Activated CD4-positive, CD25-positive, alpha-beta regulatory T cell (primary cell): ENCODE results near the gene PRPF6.

Experiments
- DNase-seq, 4 experiments: peaks; one replicate each; lab custom pipeline; 2025; lab: John Stamatoyannopoulos, UW

The PRPF6 gene

GRCh38 chr20:63980806-63981728 lies at the start of gene PRPF6:
PRPF6 (plus strand) TSS chr20:63981132; CDS start chr20:63981246, 114 bp downstream.
- DNase-seq, result peak; percentile 88 to 97 (median 90)

GRCh38 chr20:63931735-63932134 lies 49.2 kb upstream of the PRPF6 start:
- DNase-seq, result no peak

- no peak for DNase-seq
These were observed 48.2 kb upstream of the PRPF6 start for GRCh38 chr20:63932606-63933160.

GRCh38 chr20:63933646-63934045 lies 47.3 kb upstream of the PRPF6 start:
- DNase-seq, result no peak

- DNase-seq, result no peak
These were observed 46.5 kb upstream of the PRPF6 start for GRCh38 chr20:63934271-63935068.

- DNase-seq, result no peak
These were observed 45.5 kb upstream of the PRPF6 start for GRCh38 chr20:63935447-63935846.

- DNase-seq, result no peak
These were observed 43.3 kb upstream of the PRPF6 start for GRCh38 chr20:63937596-63937995.

- DNase-seq, result no peak
These were observed 41.6 kb upstream of the PRPF6 start for GRCh38 chr20:63939061-63939935.

- DNase-seq, result no peak
These were observed 40.9 kb upstream of the PRPF6 start for GRCh38 chr20:63940071-63940471.

- DNase-seq, result no peak
These were observed 40.3 kb upstream of the PRPF6 start for GRCh38 chr20:63940472-63941266.

GRCh38 chr20:63941282-63942081 lies 39.5 kb upstream of the PRPF6 start:
- DNase-seq, result peak in 3 of 4 experiments; percentile 31 to 59 (median 54)

- peak; percentile 59 to 72 (median 70) for DNase-seq
These were observed 38.5 kb upstream of the PRPF6 start for GRCh38 chr20:63942250-63942951.

GRCh38 chr20:63942969-63943807 lies 37.7 kb upstream of the PRPF6 start:
- DNase-seq, result no peak

- no peak for DNase-seq
These were observed 37.2 kb upstream of the PRPF6 start for GRCh38 chr20:63943808-63944077.

GRCh38 chr20:63944078-63944941 lies 36.6 kb upstream of the PRPF6 start:
- no peak for DNase-seq

- DNase-seq, result no peak
These were observed 35.8 kb upstream of the PRPF6 start for GRCh38 chr20:63945031-63945658.
